HCT116 (cell line): ENCODE results near the gene MED10. TPM values are rescaled to one million over a fixed set of nuclear protein-coding genes. Genes with fewer than 3 reads are reported as not detected.
"Not testable (repeated sequence)": the region's sequence is repeated elsewhere in the genome, so short reads cannot be mapped to it uniquely, and the experiment has no call there.

Experiments used
- ATAC-seq: fragments of 200-7000 bp; cut with Tn5 transposase; 2 replicates; pipeline ENCODE4 v1.9.1; 2020; ENCODE audit warnings: mild to moderate bottlenecking, moderate library complexity
- BruUV-seq: library from RNA; stranded (reverse); fragments of 400-500 nt; replicated peaks from 2 replicates; lab custom pipeline; 2021; lab: Mats Ljungman, UMichigan
- CTCF ChIA-PET: fragments of 300-600 bp; sonication (Branson Sonifier 250); formaldehyde crosslinking; loops from one replicate; lab custom pipeline; 2021; ENCODE audit warnings: antibody characterized with exemption; lab: Charles Lee
- POLR2A ChIA-PET: fragments of 300-600, 350-600 bp; sonication (Branson Sonifier 250); formaldehyde crosslinking; loops from one replicate; lab custom pipeline; 2021; ENCODE audit warnings: antibody characterized with exemption; lab: Charles Lee
- RAD21 ChIA-PET, 2 experiments: fragments of 300-600 bp; sonication (Branson Sonifier 250); formaldehyde crosslinking; loops; one replicate each; lab custom pipeline; 2023; ENCODE audit warnings: low total read pairs in 2 of 2; ENCODE audit not compliant: uncharacterized antibody in 2 of 2, unreplicated experiment in 2 of 2, low non-redundant PET in 1 of 2; lab: Charles Lee
- DNase-seq: peaks from one replicate; pipeline ENCODE4 v3.0.0-alpha.2; 2010; ENCODE audit warnings: low read depth, low spot score
- H2AFZ ChIP-seq: fragments of 200-600 bp; shearing (Covaris generic), sonication (generic); 2 replicates; pipeline ENCODE4 v1.6.1; 2017; ENCODE audit warnings: low read depth, mixed run types, mixed read lengths, antibody characterized with exemption, low read length; ENCODE audit not compliant: poor library complexity, severe bottlenecking
- H3K27ac ChIP-seq: 2 replicates; pipeline ENCODE4 v1.5.1; 2012; ENCODE audit warnings: low read depth, low read length
- H3K27me3 ChIP-seq: fragments of 200-600 bp; sonication (generic); 2 replicates; pipeline ENCODE4 v1.6.1; 2016; ENCODE audit warnings: mixed run types, low read length, mixed read lengths; ENCODE audit not compliant: insufficient read depth
- H3K36me3 ChIP-seq, 2 experiments: fragments of 200-500 bp in 1 of 2; fragments of 200-600 bp in 1 of 2; sonication (Bioruptor generic) in 1 of 2; sonication (generic) in 1 of 2; 2 replicates each; pipeline versions ENCODE4 v1.5.1 to v1.6.1; 2014 to 2016; ENCODE audit warnings: low read length in 2 of 2, inconsistent platforms in 1 of 2, mixed read lengths in 1 of 2, mixed run types in 1 of 2; ENCODE audit not compliant: insufficient read depth in 2 of 2, control insufficient read depth in 1 of 2
- H3K4me1 ChIP-seq, 2 experiments: fragments of 200-600 bp in 1 of 2; sonication (generic) in 1 of 2; 2 replicates each; pipeline versions ENCODE4 v1.5.1 to v1.6.1; 2012 to 2017; ENCODE audit warnings: low read length in 2 of 2, inconsistent platforms in 1 of 2, mild to moderate bottlenecking in 1 of 2, mixed read lengths in 1 of 2, mixed run types in 1 of 2, moderate library complexity in 1 of 2; ENCODE audit not compliant: insufficient read depth in 2 of 2, control insufficient read depth in 1 of 2
- H3K4me2 ChIP-seq: fragments of 200-600 bp; sonication (generic); 2 replicates; pipeline ENCODE4 v1.6.1; 2017; ENCODE audit warnings: mixed run types, low read length, mixed read lengths
- H3K4me3 ChIP-seq, 2 experiments: fragments of 200-600 bp in 1 of 2; sonication (generic) in 1 of 2; replicated peaks in 1 of 2; 2 replicates each; pipeline ENCODE4 v1.5.1; 2011 to 2016; ENCODE audit warnings: low read length in 2 of 2, control low read depth in 1 of 2, low read depth in 1 of 2, mild to moderate bottlenecking in 1 of 2, mixed read lengths in 1 of 2, mixed run types in 1 of 2
- H3K79me2 ChIP-seq: fragments of 200-600 bp; sonication (generic); 2 replicates; pipeline ENCODE4 v1.6.1; 2017; ENCODE audit warnings: mild to moderate bottlenecking, mixed run types, low read length, moderate library complexity, mixed read lengths; ENCODE audit not compliant: insufficient read depth
- H3K9ac ChIP-seq: fragments of 200-600 bp; sonication (generic); 2 replicates; pipeline ENCODE4 v1.6.1; 2016; ENCODE audit warnings: low read length, mixed read lengths
- H3K9me2 ChIP-seq: fragments of 200-600 bp; sonication (generic), shearing (Covaris generic); 2 replicates; pipeline ENCODE4 v1.6.1; 2017; ENCODE audit warnings: mixed run types, mild to moderate bottlenecking, moderate library complexity; ENCODE audit not compliant: insufficient read depth
- H3K9me3 ChIP-seq, 2 experiments: fragments of 200-500 bp in 1 of 2; fragments of 200-600 bp in 1 of 2; sonication (Bioruptor generic) in 1 of 2; sonication (generic) in 1 of 2; 2 replicates each; pipeline ENCODE4 v1.6.1; 2014 to 2017; ENCODE audit warnings: low read length in 2 of 2, mixed read lengths in 2 of 2, inconsistent platforms in 1 of 2, low read depth in 1 of 2, mild to moderate bottlenecking in 1 of 2, mixed run types in 1 of 2, moderate library complexity in 1 of 2; ENCODE audit not compliant: control insufficient read depth in 1 of 2, insufficient read depth in 1 of 2
- H4K20me1 ChIP-seq: fragments of 200-600 bp; sonication (generic), shearing (Covaris generic); 2 replicates; pipeline ENCODE4 v1.6.1; 2017; ENCODE audit warnings: mixed run types, mild to moderate bottlenecking, moderate library complexity; ENCODE audit not compliant: insufficient read depth
- CBX3 ChIP-seq: IDR thresholded peaks from 2 replicates; pipeline ENCODE4 v1.6.1; 2012; ENCODE audit warnings: low read depth
- EGR1 ChIP-seq: IDR thresholded peaks from 2 replicates; pipeline ENCODE4 v1.6.1; 2012; ENCODE audit warnings: low read depth
- ELF1 ChIP-seq: IDR thresholded peaks from 2 replicates; pipeline ENCODE4 v1.6.1; 2012; ENCODE audit warnings: low read depth, borderline replicate concordance
- FOSL1 ChIP-seq: IDR thresholded peaks from 2 replicates; pipeline ENCODE4 v1.6.1; 2012; ENCODE audit warnings: low read depth
- JUND ChIP-seq: IDR thresholded peaks from 2 replicates; pipeline ENCODE4 v1.6.1; 2012
- POLR2AphosphoS5 ChIP-seq: IDR thresholded peaks from 2 replicates; pipeline ENCODE4 v1.6.1; 2011; ENCODE audit warnings: mild to moderate bottlenecking, low read depth, low read length, moderate library complexity
- REST ChIP-seq: IDR thresholded peaks from 2 replicates; pipeline ENCODE4 v1.6.1; 2012; ENCODE audit warnings: low read depth
- SRF ChIP-seq: IDR thresholded peaks from 2 replicates; pipeline ENCODE4 v1.6.1; 2012; ENCODE audit warnings: low read depth
- YY1 ChIP-seq: IDR thresholded peaks from 2 replicates; pipeline ENCODE4 v1.6.1; 2011; ENCODE audit warnings: low read length, low read depth, moderate library complexity, mild to moderate bottlenecking; ENCODE audit not compliant: insufficient replicate concordance; ENCODE audit errors: extremely low read depth
- intact Hi-C: fragments of 100-400 bp; cut with micrococcal nuclease; formaldehyde crosslinking; loops from 2 replicates; pipeline ENCODE4 v1.10.0; 2022
- total RNA-seq: library from RNA; stranded (reverse); gene quantifications from one replicate; pipeline ENCODE4 v1.2.1, GENCODE V29; 2021; ENCODE audit not compliant: unreplicated experiment
- TF ChIP-seq, protein P1 (sequence below), 3 experiments: fragments of 200-600 bp in 1 of 3; sonication (generic) in 1 of 3; IDR thresholded peaks in 2 of 3; conservative IDR thresholded peaks in 1 of 3; 2 replicates each; pipeline ENCODE4 v1.5.1; 2012 to 2017; ENCODE audit warnings: low read depth in 2 of 3, low read length in 2 of 3, antibody characterized with exemption in 1 of 3, borderline replicate concordance in 1 of 3, control low read depth in 1 of 3, mild to moderate bottlenecking in 1 of 3, mixed read lengths in 1 of 3, mixed run types in 1 of 3, moderate library complexity in 1 of 3; ENCODE audit not compliant: insufficient read depth in 1 of 3

Gene MED10
- total RNA-seq, 1 experiment from 2014 or later: 35.0 TPM

DNA sequence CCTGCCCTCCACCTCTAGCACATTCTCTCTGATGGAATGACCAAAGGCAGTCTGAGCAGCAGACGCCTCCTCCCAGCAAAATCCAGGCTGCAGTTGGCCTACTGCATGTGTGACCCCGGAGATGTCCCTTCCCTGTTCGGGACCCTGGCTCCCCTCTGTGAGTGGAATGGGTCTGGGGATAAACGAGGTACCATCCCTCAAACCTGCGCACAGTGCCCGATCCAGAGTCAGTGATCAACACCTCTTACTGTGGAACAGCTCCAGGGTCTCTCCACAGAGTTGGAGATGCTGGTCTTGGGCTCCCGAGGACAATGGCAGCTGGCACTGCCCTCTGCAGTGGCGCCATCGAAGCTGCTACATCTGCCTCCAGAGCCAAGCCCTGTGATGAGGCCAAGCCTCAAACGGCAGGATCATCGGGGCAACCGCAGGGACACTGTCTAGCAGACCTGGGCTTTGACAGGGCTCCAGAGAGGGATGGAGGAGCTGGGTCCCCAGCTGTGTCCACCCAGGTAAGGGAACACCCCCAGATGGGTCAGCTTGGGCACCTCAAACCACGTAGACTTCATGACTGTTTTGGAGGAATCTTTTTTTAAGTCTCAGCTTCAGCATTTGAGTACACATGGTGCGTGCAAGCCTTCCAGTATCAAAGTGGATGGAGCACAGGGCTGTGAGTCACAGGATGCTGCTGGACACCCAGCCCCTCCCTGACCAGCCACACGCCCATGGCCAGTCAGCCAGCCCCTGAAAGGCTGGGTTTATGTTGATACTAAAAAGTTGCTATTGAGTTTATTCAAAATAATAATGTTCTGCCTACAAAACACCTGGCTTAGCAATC lies 13.0 kb downstream of the MED10 start:
- H3K27me3 ChIP-seq: no peaks in the 10 kb centered on the region
- no TSS peak for BruUV-seq
- no peak overlapping the region for H3K4me2 ChIP-seq
- RAD21 ChIA-PET: no interaction called here
- H2AFZ ChIP-seq: no peak overlapping the region
- H3K9me2 ChIP-seq: no peaks in the 10 kb centered on the region
- H3K9ac ChIP-seq: no peak overlapping the region
- H3K9me3 ChIP-seq: no peaks in the 10 kb centered on the region
- TF ChIP-seq, protein P1, sequence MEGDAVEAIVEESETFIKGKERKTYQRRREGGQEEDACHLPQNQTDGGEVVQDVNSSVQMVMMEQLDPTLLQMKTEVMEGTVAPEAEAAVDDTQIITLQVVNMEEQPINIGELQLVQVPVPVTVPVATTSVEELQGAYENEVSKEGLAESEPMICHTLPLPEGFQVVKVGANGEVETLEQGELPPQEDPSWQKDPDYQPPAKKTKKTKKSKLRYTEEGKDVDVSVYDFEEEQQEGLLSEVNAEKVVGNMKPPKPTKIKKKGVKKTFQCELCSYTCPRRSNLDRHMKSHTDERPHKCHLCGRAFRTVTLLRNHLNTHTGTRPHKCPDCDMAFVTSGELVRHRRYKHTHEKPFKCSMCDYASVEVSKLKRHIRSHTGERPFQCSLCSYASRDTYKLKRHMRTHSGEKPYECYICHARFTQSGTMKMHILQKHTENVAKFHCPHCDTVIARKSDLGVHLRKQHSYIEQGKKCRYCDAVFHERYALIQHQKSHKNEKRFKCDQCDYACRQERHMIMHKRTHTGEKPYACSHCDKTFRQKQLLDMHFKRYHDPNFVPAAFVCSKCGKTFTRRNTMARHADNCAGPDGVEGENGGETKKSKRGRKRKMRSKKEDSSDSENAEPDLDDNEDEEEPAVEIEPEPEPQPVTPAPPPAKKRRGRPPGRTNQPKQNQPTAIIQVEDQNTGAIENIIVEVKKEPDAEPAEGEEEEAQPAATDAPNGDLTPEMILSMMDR (IDR thresholded peaks at IDR 0.05 in 2 of 3, conservative IDR thresholded peaks at IDR 0.05 in 1 of 3; ENCODE audit: borderline replicate concordance in 1 of 3, insufficient read depth in 1 of 3, low read depth in 2 of 3, low read length in 2 of 3): no peak
- TF ChIP-seq REST (no peak), YY1 (no peak), JUND (no peak), POLR2AphosphoS5 (no peak), EGR1 (no peak), CBX3 (no peak), SRF (no peak), FOSL1 (no peak), ELF1 (no peak)
- ATAC-seq: no peak
- CTCF ChIA-PET: no interaction called here
- peaks cover 0 to 9% of the 10 kb centered on the region in 2 experiments; a peak in 1 of 4 replicates for H3K36me3 ChIP-seq
- no peaks in the 10 kb centered on the region for H3K79me2 ChIP-seq
- H3K4me1 ChIP-seq: no peaks in the 10 kb centered on the region
- POLR2A ChIA-PET: no interaction called here
- H3K27ac ChIP-seq: no peak overlapping the region
- DNase-seq: no peak
- intact Hi-C loops: no loop called here
- H4K20me1 ChIP-seq: no peaks in the 10 kb centered on the region
- H3K4me3 ChIP-seq: no peak overlapping the region

- BruUV-seq, ATAC-seq, intact Hi-C loops, H2AFZ ChIP-seq, POLR2A ChIA-PET, H3K4me3 ChIP-seq, H3K9me2 ChIP-seq, H3K9ac ChIP-seq, H3K9me3 ChIP-seq, CTCF ChIA-PET, H3K79me2 ChIP-seq, H3K4me2 ChIP-seq, H3K36me3 ChIP-seq, H4K20me1 ChIP-seq, H3K27ac ChIP-seq, H3K4me1 ChIP-seq, H3K27me3 ChIP-seq, RAD21 ChIA-PET, DNase-seq: not testable (repeated sequence)
Measured at GRCh38 chr5:6363454-6364011, 14.8 kb downstream of the MED10 start.
